HG03159 (cell line): ENCODE data around the gene POLR1A.

ENCODE experiments used
- ATAC-seq: cut with Tn5 transposase; IDR thresholded peaks from one replicate; pipeline ENCODE4 v1.9.1; 2021; ENCODE audit warnings: mild to moderate bottlenecking, moderate library complexity; ENCODE audit not compliant: unreplicated experiment

The POLR1A gene

GRCh38 chr2:86097114-86097896, 8.4 kb downstream of the POLR1A start:
- no peak for ATAC-seq

- no peak for ATAC-seq
Measured at GRCh38 chr2:86094229-86094628, 11.5 kb downstream of the POLR1A start.

GRCh38 chr2:86087936-86088850, 17.5 kb downstream of the POLR1A start:
- ATAC-seq: no peak

- no peak for ATAC-seq
Measured at GRCh38 chr2:86082756-86083155, 22.9 kb downstream of the POLR1A start.

- no peak for ATAC-seq
Measured at GRCh38 chr2:86081724-86082123, 24.0 kb downstream of the POLR1A start.

- ATAC-seq: peak; percentile 80
Measured at GRCh38 chr2:86079981-86080911, 25.4 kb downstream of the POLR1A start.

GRCh38 chr2:86078774-86079545, 26.7 kb downstream of the POLR1A start:
- ATAC-seq: no peak

GRCh38 chr2:86075886-86076285, 29.8 kb downstream of the POLR1A start:
- ATAC-seq: no peak

- no peak for ATAC-seq
Measured at GRCh38 chr2:86074811-86075210, 30.9 kb downstream of the POLR1A start.

- ATAC-seq: no peak
Measured at GRCh38 chr2:86074256-86074655, 31.4 kb downstream of the POLR1A start.

- no peak for ATAC-seq
Measured at GRCh38 chr2:86073225-86073624, 32.5 kb downstream of the POLR1A start.

- peak; percentile 63 for ATAC-seq
Measured at GRCh38 chr2:86072271-86072858, 33.3 kb downstream of the POLR1A start.

GRCh38 chr2:86070868-86071267, 34.8 kb downstream of the POLR1A start:
- ATAC-seq: no peak

GRCh38 chr2:86069783-86070339, 35.8 kb downstream of the POLR1A start:
- ATAC-seq: no peak

- no peak for ATAC-seq
Measured at GRCh38 chr2:86069091-86069685, 36.5 kb downstream of the POLR1A start.

- no peak for ATAC-seq
Measured at GRCh38 chr2:86068648-86069047, 37.0 kb downstream of the POLR1A start.

GRCh38 chr2:86068136-86068588, 37.5 kb downstream of the POLR1A start:
- no peak for ATAC-seq

- ATAC-seq: no peak
Measured at GRCh38 chr2:86066915-86067314, 38.8 kb downstream of the POLR1A start.

GRCh38 chr2:86066007-86066578, 39.6 kb downstream of the POLR1A start:
- no peak for ATAC-seq
